ENCODE measurements around the gene PTPRM. TPM values are rescaled to one million over a fixed set of nuclear protein-coding genes. Genes with fewer than 3 reads are reported as not detected.

Gene PTPRM
- total RNA-seq, 1 experiment from 2014 or later, result 42.3 TPM

DNA sequence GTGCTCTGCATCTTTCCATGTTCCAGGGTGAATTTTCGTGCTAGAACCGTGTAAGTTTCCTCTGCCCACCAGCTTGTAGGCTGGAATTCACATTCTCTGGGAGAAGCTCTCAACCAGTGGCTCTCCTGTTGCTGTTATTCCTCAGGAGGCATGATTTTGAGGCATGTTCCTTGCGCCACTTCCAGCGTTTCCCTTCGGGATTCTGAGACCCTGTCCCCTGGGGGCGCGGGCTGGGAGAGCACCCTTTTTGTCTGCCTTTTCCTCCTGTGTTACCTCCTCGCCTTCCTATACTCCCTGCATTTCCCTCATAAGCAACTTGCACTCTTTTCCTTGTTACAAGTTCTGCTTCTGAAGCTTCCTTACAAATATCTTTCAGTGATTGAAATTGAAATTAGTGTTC, 156.4 kb downstream of the PTPRM start:
- no peaks in the 10 kb centered on the region for H3K36me3 Mint-ChIP-seq (ENCODE audit: insufficient read depth, unreplicated experiment)
- no peak overlapping the region for H3K27ac Mint-ChIP-seq (ENCODE audit: unreplicated experiment)

DNA sequence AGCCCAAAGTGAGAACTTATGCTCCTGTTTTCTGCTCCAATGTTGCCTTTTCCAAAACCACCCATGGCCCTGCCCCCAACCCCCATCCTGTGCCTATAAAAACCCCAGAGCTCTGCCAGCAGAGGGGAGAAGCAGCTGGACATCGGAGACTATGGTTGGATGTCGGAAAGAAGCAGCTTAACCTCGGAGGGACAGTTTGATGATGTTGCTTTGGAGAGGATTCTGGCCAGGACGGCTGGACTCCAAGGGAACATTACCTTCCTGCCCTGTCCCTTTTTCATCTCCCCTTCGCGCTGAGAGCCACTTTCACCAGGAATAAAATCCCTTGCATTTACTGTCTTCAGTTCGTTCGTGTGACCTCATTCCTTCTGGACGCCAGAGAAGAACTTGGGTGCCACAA, 158.4 kb downstream of the PTPRM start:
- CTCF ChIA-PET, result no interaction called here
- no peaks in the 10 kb centered on the region for H3K36me3 Mint-ChIP-seq (ENCODE audit: insufficient read depth, unreplicated experiment)
- no peak for TF ChIP-seq CTCF (IDR thresholded peaks at IDR 0.05; ENCODE audit: unreplicated experiment)
- no peak overlapping the region for H3K27ac Mint-ChIP-seq (ENCODE audit: unreplicated experiment)
- intact Hi-C loops (cut with micrococcal nuclease; ENCODE audit: unreplicated experiment), result no loop called here
- peaks cover 34% of the 10 kb centered on the region for H3K4me1 Mint-ChIP-seq (ENCODE audit: low read depth, unreplicated experiment)
- no peak for DNase-seq
- H3K9me3 Mint-ChIP-seq (ENCODE audit: low read depth, unreplicated experiment), result no peaks in the 10 kb centered on the region
- H3K4me3 Mint-ChIP-seq (ENCODE audit: low read depth, unreplicated experiment), result no peak overlapping the region
- no TSS peak for BruUV-seq (replicated peaks)
- no peaks in the 10 kb centered on the region for H3K27me3 Mint-ChIP-seq (ENCODE audit: unreplicated experiment)

More for the DNA sequence above, 156.4 kb downstream of the PTPRM start:
- no peak overlapping the region for H3K4me3 Mint-ChIP-seq (ENCODE audit: low read depth, unreplicated experiment)
- H3K4me1 Mint-ChIP-seq (ENCODE audit: low read depth, unreplicated experiment), result peaks cover 30% of the 10 kb centered on the region
- no peaks in the 10 kb centered on the region for H3K9me3 Mint-ChIP-seq (ENCODE audit: low read depth, unreplicated experiment)
- H3K27me3 Mint-ChIP-seq (ENCODE audit: unreplicated experiment), result no peaks in the 10 kb centered on the region
- DNase-seq, result no peak
- BruUV-seq (replicated peaks), result no TSS peak
- no peak for TF ChIP-seq CTCF (IDR thresholded peaks at IDR 0.05; ENCODE audit: unreplicated experiment)
- intact Hi-C loops (cut with micrococcal nuclease; ENCODE audit: unreplicated experiment), result no loop called here
- CTCF ChIA-PET, result interaction anchor here (0.9 kb wide), 1 partner anchor 25 kb away, joined by 5 read pairs; no protein-coding TSS in a partner anchor

GRCh38 chr18:7725897-7726296, 158.8 kb downstream of the PTPRM start:
- Mint-ChIP-seq H3K4me1 (ENCODE audit: low read depth, unreplicated experiment) (peaks cover 38% of the 10 kb centered on the region), H3K36me3 (ENCODE audit: insufficient read depth, unreplicated experiment) (no peaks in the 10 kb centered on the region), H3K27me3 (ENCODE audit: unreplicated experiment) (no peaks in the 10 kb centered on the region), H3K9me3 (ENCODE audit: low read depth, unreplicated experiment) (no peaks in the 10 kb centered on the region), H3K27ac (ENCODE audit: unreplicated experiment) (no peak overlapping the region), H3K4me3 (ENCODE audit: low read depth, unreplicated experiment) (no peak overlapping the region)
- CTCF ChIA-PET, result no interaction called here
- intact Hi-C loops (cut with micrococcal nuclease; ENCODE audit: unreplicated experiment), result no loop called here
- no peak for TF ChIP-seq CTCF (IDR thresholded peaks at IDR 0.05; ENCODE audit: unreplicated experiment)
- no TSS peak for BruUV-seq (replicated peaks)
- DNase-seq, result no peak

- no peaks in the 10 kb centered on the region for H3K36me3 Mint-ChIP-seq (ENCODE audit: insufficient read depth, unreplicated experiment)
- H3K4me3 Mint-ChIP-seq (ENCODE audit: low read depth, unreplicated experiment), result no peak overlapping the region
- no peak overlapping the region for H3K27ac Mint-ChIP-seq (ENCODE audit: unreplicated experiment)
- no peaks in the 10 kb centered on the region for H3K27me3 Mint-ChIP-seq (ENCODE audit: unreplicated experiment)
- H3K4me1 Mint-ChIP-seq (ENCODE audit: low read depth, unreplicated experiment), result peaks cover 39% of the 10 kb centered on the region
- DNase-seq, result no peak
- intact Hi-C loops (cut with micrococcal nuclease; ENCODE audit: unreplicated experiment), result no loop called here
- no TSS peak for BruUV-seq (replicated peaks)
- no peaks in the 10 kb centered on the region for H3K9me3 Mint-ChIP-seq (ENCODE audit: low read depth, unreplicated experiment)
- CTCF ChIA-PET, result no interaction called here
- no peak for TF ChIP-seq CTCF (IDR thresholded peaks at IDR 0.05; ENCODE audit: unreplicated experiment)
These were observed 159.4 kb downstream of the PTPRM start for GRCh38 chr18:7726522-7726921.

Measured in Calu3 (cell line).